ENCODE measurements around the gene NUP214.
A peak's percentile ranks its signal among the peaks of the same experiment; 100 is the strongest.

NUP214 gene

GRCh38 chr9:131125288-131126058 is at the start of gene NUP214:
Gene NUP214 (plus strand): TSS chr9:131125586. CDS start chr9:131125705, 119 bp downstream.
- peak; percentile 98 for DNase-seq

- no peak for DNase-seq
These were observed 48.8 kb upstream of the NUP214 start for GRCh38 chr9:131076347-131077195.

- DNase-seq: no peak
These were observed 46.7 kb upstream of the NUP214 start for GRCh38 chr9:131078427-131079366.

GRCh38 chr9:131080589-131080988 is 44.8 kb upstream of the NUP214 start:
- no peak for DNase-seq

GRCh38 chr9:131081868-131082267 is 43.5 kb upstream of the NUP214 start:
- DNase-seq: no peak

- no peak for DNase-seq
These were observed 42.4 kb upstream of the NUP214 start for GRCh38 chr9:131082774-131083512.

GRCh38 chr9:131084661-131085369 is 40.6 kb upstream of the NUP214 start:
- DNase-seq: no peak

GRCh38 chr9:131085370-131086122 is 39.8 kb upstream of the NUP214 start:
- DNase-seq: no peak

GRCh38 chr9:131087354-131087893 is 38.0 kb upstream of the NUP214 start:
- DNase-seq: no peak

- DNase-seq: no peak
These were observed 35.2 kb upstream of the NUP214 start for GRCh38 chr9:131090025-131090787.

GRCh38 chr9:131091352-131091992 is 33.9 kb upstream of the NUP214 start:
- no peak for DNase-seq

GRCh38 chr9:131092030-131092429 is 33.4 kb upstream of the NUP214 start:
- DNase-seq: no peak

- no peak for DNase-seq
These were observed 32.6 kb upstream of the NUP214 start for GRCh38 chr9:131092548-131093440.

GRCh38 chr9:131094015-131094414 is 31.4 kb upstream of the NUP214 start:
- no peak for DNase-seq

- no peak for DNase-seq
These were observed 30.8 kb upstream of the NUP214 start for GRCh38 chr9:131094622-131095021.

- no peak for DNase-seq
These were observed 29.6 kb upstream of the NUP214 start for GRCh38 chr9:131095666-131096268.
